Thymus (tissue), 11 donors: Measurements from ENCODE around the gene LPP. TPM values are rescaled to one million over a fixed set of nuclear protein-coding genes. Genes with fewer than 3 reads are reported as not detected.

Source experiments
- DNase-seq, 9 donors: peaks; one replicate each; pipeline ENCODE4 v3.0.0-alpha.2; 2013; ENCODE audit warnings: low spot score in 9 of 9, low read depth in 6 of 9, missing footprints in 1 of 9
- H3K27ac ChIP-seq, 2 donors: one replicate each; pipeline ENCODE4 v1.5.1; 2013; ENCODE audit warnings: control low read depth in 1 of 2, low read depth in 1 of 2, low read length in 1 of 2, mild to moderate bottlenecking in 1 of 2, moderate library complexity in 1 of 2
- H3K27me3 ChIP-seq, 2 donors: one replicate each; pipeline ENCODE4 v1.5.1; 2013; ENCODE audit warnings: low read length in 1 of 2; ENCODE audit not compliant: control insufficient read depth in 2 of 2, insufficient read depth in 1 of 2
- H3K36me3 ChIP-seq, 2 donors: one replicate each; pipeline ENCODE4 v1.5.1; 2013; ENCODE audit warnings: low read length in 1 of 2, mild to moderate bottlenecking in 1 of 2, moderate library complexity in 1 of 2; ENCODE audit not compliant: control insufficient read depth in 2 of 2, insufficient read depth in 2 of 2
- H3K4me1 ChIP-seq, 2 donors: one replicate each; pipeline ENCODE4 v1.5.1; 2013; ENCODE audit warnings: low read length in 2 of 2; ENCODE audit not compliant: control insufficient read depth in 2 of 2, insufficient read depth in 2 of 2
- H3K4me3 ChIP-seq, 2 donors: one replicate each; pipeline ENCODE4 v1.5.1; 2013; ENCODE audit warnings: low read length in 2 of 2, control low read depth in 1 of 2, mild to moderate bottlenecking in 1 of 2
- H3K9me3 ChIP-seq, 2 donors: one replicate each; pipeline ENCODE4 v1.5.1; 2013; ENCODE audit warnings: low read length in 1 of 2, mild to moderate bottlenecking in 1 of 2; ENCODE audit not compliant: control insufficient read depth in 2 of 2, insufficient read depth in 1 of 2
- WGBS: extraction: QIAGEN DNeasy Blood & Tissue Kit; methylation state at CpG from one replicate; pipeline ENCODE4 v1.1.7; 2013; 5-methylcytosine and 5-hydroxymethylcytosine counted together
- polyA plus RNA-seq: library from polyadenylated mRNA; stranded (reverse); fragments of 200-250 nt; gene quantifications from one replicate; pipeline ENCODE4 v1.2.3, GENCODE V29; 2013
- total RNA-seq: library from RNA; stranded (reverse); fragments of 120-200 nt; gene quantifications from one replicate; pipeline ENCODE4 v1.2.4, GENCODE V29; 2013
- donor health status: healthy.

Gene LPP
- total and polyA plus RNA-seq, 2 donors = 6.5 to 9.2 TPM

GRCh38 chr3:188360364-188360881 is 206.5 kb downstream of the LPP start:
- no peaks in the 10 kb centered on the region for H3K27me3 ChIP-seq
- H3K36me3 ChIP-seq = no peaks in the 10 kb centered on the region
- no peak for DNase-seq
- H3K9me3 ChIP-seq = no peaks in the 10 kb centered on the region
- no peak overlapping the region for H3K4me3 ChIP-seq
- over 99% methylated on average over 3 of the region's 3 CpGs for WGBS
- H3K4me1 ChIP-seq = peaks cover 14 to 24% of the 10 kb centered on the region in 2 donors
- H3K27ac ChIP-seq = no peak overlapping the region

GRCh38 chr3:188361888-188362287 is 207.9 kb downstream of the LPP start:
- no peaks in the 10 kb centered on the region for H3K27me3 ChIP-seq
- H3K9me3 ChIP-seq = no peaks in the 10 kb centered on the region
- H3K27ac ChIP-seq = no peak overlapping the region
- DNase-seq = no peak
- H3K4me3 ChIP-seq = no peak overlapping the region
- peaks cover 14 to 24% of the 10 kb centered on the region in 2 donors for H3K4me1 ChIP-seq
- WGBS = 75% methylated on average over 7 of the region's 7 CpGs
- no peaks in the 10 kb centered on the region for H3K36me3 ChIP-seq

GRCh38 chr3:188362405-188362831 is 208.5 kb downstream of the LPP start:
- DNase-seq = no peak
- no peak overlapping the region for H3K27ac ChIP-seq
- peaks cover 14 to 24% of the 10 kb centered on the region in 2 donors for H3K4me1 ChIP-seq
- H3K36me3 ChIP-seq = no peaks in the 10 kb centered on the region
- no peaks in the 10 kb centered on the region for H3K9me3 ChIP-seq
- 72% methylated on average over 10 of the region's 10 CpGs for WGBS
- no peaks in the 10 kb centered on the region for H3K27me3 ChIP-seq
- no peak overlapping the region for H3K4me3 ChIP-seq

GRCh38 chr3:188365184-188365583 is 211.2 kb downstream of the LPP start:
- no peak for DNase-seq
- Histone ChIP-seq H3K9me3 (no peaks in the 10 kb centered on the region), H3K4me1 (peaks cover 7 to 8% of the 10 kb centered on the region in 2 donors), H3K27me3 (no peaks in the 10 kb centered on the region), H3K4me3 (no peak overlapping the region), H3K36me3 (no peaks in the 10 kb centered on the region), H3K27ac (no peak overlapping the region)
- WGBS = 97% methylated on average over 5 of the region's 5 CpGs

GRCh38 chr3:188365988-188366698 is 212.2 kb downstream of the LPP start:
- H3K4me3 ChIP-seq = no peak overlapping the region

GRCh38 chr3:188367678-188368077 is 213.7 kb downstream of the LPP start:
- no peak for DNase-seq
- H3K36me3 ChIP-seq = no peaks in the 10 kb centered on the region

More at GRCh38 chr3:188365988-188366698, 212.2 kb downstream of the LPP start:
- no peaks in the 10 kb centered on the region for H3K36me3 ChIP-seq
- H3K27me3 ChIP-seq = no peaks in the 10 kb centered on the region
- no peaks in the 10 kb centered on the region for H3K9me3 ChIP-seq
- DNase-seq = no peak
- no peak overlapping the region for H3K27ac ChIP-seq
- H3K4me1 ChIP-seq = peaks cover 7 to 13% of the 10 kb centered on the region in 2 donors
- WGBS = 88% methylated on average over 12 of the region's 12 CpGs

GRCh38 chr3:188369526-188369925 is 215.6 kb downstream of the LPP start:
- H3K27ac ChIP-seq = no peak overlapping the region
- no peaks in the 10 kb centered on the region for H3K36me3 ChIP-seq
- H3K27me3 ChIP-seq = no peaks in the 10 kb centered on the region

More at GRCh38 chr3:188367678-188368077, 213.7 kb downstream of the LPP start:
- no peak overlapping the region for H3K4me3 ChIP-seq
- 95% methylated on average over 1 of the region's 1 CpG for WGBS
- no peaks in the 10 kb centered on the region for H3K27me3 ChIP-seq
- H3K27ac ChIP-seq = no peak overlapping the region
- peaks cover 7 to 15% of the 10 kb centered on the region in 2 donors for H3K4me1 ChIP-seq
- H3K9me3 ChIP-seq = no peaks in the 10 kb centered on the region

GRCh38 chr3:188370081-188370830 is 216.3 kb downstream of the LPP start:
- H3K4me1 ChIP-seq = peaks cover 7 to 15% of the 10 kb centered on the region in 2 donors
- 98% methylated on average over 15 of the region's 15 CpGs for WGBS
- H3K4me3 ChIP-seq = no peak overlapping the region
- no peak for DNase-seq
- no peak overlapping the region for H3K27ac ChIP-seq
- no peaks in the 10 kb centered on the region for H3K27me3 ChIP-seq
- H3K36me3 ChIP-seq = no peaks in the 10 kb centered on the region
- H3K9me3 ChIP-seq = no peaks in the 10 kb centered on the region

More at GRCh38 chr3:188369526-188369925, 215.6 kb downstream of the LPP start:
- 99% methylated on average over 3 of the region's 3 CpGs for WGBS
- DNase-seq = no peak
- Histone ChIP-seq H3K9me3 (no peaks in the 10 kb centered on the region), H3K4me1 (peaks cover 7 to 15% of the 10 kb centered on the region in 2 donors), H3K4me3 (no peak overlapping the region)

GRCh38 chr3:188378786-188379185 is 224.8 kb downstream of the LPP start:
- Histone ChIP-seq H3K27ac (no peak overlapping the region), H3K36me3 (no peaks in the 10 kb centered on the region), H3K4me1 (no peaks in the 10 kb centered on the region), H3K27me3 (no peaks in the 10 kb centered on the region), H3K9me3 (peaks cover 0 to 11% of the 10 kb centered on the region in 2 donors), H3K4me3 (no peak overlapping the region)
- no peak for DNase-seq
- 97% methylated on average over 4 of the region's 4 CpGs for WGBS
